ENCODE data around the gene MARK3.
A peak's percentile ranks its signal among the peaks of the same experiment; 100 is the strongest.

Gene MARK3

DNA sequence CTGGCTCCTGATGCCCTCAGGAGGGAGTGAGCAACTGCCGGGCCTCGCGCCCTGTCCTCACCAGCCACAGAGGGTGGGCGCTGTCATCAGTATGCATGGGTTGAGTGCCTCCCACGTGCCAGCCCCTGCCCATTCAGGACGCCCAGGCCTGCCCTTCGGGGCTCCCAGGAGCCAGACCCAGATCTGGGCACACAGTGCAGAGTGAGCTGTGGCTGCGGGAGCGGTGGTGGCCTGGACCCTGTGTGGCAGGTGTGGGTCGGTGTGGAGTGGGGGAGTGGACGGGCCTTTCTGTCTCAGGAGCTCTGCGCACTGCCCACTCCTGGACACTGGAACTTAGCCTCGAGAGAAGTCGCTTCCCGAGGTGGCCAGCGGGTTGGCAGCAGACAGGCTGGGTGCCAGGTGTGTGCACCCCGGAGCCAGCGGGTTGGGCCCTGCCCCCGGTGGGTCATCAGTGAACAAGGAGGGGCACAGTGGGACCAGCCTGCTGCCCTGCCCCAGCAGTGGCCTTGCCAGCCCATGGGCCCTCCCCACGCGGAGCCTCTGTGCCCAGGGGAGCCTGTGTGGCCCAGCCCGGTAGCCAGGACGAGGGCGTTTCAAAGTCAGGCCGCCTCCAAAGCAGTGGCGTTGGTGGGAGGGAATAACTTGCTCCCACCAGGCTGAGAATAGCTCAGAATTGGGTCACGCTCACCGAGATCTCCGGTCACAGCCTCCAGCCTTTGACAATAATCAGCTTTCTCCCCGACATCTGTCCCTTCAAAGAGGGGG lies 153.3 kb downstream of the MARK3 start:
- DNase-seq (ENCODE audit: low spot score), result no peak

DNA sequence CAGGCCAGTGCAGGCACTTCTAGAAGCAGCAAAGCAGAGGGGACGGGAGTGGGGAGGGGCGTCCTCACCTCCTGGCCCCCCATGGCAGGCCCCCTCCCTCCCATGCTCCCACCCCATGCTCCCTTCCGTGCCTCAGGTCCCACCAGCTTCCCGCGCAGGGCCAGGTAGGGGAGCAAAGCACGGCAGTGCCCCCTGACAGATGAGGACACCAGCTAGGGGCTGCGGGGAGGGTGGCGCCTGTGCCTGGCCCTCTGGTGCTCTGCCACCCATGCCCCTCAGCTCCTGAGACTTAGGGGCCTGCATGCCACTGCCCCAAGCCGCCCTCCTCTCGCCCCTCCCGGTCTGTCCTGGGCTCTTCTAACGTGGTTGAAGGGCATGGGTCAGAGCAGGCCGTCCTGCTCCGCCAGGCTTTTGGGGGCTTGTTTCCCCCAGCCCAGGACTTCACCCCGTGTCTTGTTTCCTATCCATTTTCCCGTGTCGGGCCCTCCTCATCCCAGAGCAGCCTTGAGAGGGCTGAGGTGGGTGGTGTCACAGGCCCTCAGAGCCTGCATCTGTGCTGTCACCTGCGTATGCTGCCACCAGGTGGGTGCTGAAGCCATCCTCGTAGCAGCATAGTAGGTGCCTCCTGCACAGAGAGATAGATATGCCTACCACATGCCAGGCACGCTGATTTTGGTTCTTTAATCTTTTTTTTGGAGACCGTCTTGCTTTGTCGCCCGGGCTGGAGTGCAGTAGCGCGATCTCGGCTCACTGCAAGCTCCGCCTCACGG lies 154.0 kb downstream of the MARK3 start:
- DNase-seq (ENCODE audit: low spot score), result no peak

DNA sequence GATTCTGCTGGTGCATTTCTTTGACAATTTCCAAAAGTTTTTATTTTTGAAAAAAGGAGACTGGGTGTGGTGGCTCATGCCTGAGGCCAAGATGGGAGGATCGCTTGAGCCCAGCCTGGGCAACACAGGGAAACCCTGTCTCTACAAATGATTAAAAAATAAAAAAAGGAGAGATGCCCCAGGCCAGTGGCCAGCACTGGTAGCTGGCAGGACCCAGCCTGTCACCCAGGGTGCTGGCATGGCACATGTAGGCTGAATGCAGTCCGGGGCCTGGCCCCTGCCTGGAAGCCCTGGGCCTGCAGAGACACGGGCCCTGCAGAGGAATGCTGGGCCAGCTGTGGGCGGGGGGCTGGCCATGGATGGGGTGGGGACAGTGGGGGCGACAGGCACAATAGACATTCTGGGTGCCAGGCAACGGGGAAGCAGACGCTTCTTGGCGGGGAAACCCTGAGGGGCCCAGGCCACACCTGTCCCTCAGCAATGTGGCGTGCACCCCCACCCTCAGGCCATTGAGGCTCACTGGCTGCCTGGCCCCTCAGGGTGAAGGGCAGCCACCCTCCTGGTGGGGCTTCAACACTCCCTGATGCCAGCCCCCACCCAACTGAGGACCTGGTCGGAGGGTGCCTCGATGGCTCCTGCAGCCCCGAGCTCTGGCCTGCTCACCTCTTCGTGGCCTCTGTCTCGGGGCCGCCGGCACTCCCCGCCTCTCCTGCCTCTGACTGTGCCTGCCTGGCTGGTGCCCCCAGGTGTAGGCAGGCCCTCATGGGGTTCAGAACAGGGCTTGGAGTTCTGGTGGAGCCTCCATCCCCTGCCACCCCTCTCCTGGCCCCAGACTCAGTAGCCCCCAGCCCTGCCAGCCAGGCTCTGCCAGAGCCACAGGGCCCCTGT lies 155.8 kb downstream of the MARK3 start:
- no peak for DNase-seq (ENCODE audit: low spot score)

DNA sequence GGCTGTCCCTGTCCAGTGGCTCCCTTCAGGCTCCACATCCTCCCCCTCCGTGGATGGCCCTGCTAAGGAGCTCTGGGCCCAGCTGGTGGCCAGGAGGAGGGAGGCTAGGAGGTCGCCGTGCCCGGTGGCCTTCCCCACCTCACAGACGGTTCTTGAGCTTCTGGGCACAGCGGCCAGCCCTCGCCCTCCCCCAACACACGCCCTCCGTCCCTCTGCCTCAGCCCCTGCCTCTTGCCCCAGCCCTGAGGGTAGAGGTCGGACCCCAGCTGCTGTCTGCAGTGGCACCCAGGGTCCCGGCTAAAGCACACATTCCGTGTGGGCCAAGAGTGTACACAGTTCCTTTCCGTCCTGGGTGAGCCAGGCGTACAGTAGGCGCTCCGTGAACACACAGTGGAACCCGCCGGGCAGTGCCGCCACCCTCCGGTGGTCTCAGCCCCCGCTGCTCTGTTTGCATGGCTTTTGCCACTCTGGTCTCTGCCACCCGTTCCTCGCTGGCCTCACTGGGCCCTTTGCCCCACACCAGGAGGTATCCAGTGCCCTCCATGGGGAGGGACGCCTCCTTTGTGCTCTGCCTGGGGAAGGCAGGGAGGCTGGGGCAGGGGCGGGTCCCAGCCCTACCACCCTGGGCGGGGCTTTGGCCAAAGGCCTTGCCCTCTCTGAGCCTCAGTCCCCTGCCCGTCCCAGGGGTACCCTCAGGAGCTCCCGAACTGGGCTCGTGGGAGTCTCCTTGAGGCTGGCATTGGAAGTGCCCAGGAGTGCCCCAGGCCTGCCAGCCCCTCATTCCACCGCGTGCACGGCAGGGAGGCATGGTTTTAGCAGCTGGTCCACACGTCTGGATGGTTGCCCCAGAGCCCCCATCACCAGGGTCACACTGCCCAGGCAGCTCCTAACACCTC lies 156.7 kb downstream of the MARK3 start:
- DNase-seq (ENCODE audit: low spot score), result no peak

DNA sequence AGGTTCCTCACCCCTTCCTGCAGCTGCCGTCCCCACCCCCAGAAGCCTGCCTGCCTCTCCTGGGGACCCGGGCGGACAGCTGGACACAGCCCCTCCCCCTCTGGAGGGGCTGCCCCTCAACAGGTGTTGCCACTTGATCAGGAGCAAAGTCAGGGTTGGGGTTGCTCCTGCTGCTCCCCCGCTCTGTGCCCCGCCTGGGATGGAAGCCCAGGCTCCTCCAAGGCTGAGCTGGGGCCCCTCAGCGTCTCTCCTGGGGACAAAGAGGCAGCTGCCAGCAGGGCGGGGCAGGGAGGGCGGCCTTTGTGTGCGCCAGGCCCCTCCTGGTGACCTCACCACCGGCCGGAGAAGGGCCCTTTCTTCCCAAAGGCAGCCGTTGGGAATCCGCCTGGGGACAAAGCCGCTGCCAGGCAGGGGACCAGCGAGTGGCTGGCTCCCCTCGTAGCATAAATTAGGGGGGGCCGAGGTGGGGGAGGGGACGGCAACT lies 157.4 kb downstream of the MARK3 start:
- no peak for DNase-seq (ENCODE audit: low spot score)

DNA sequence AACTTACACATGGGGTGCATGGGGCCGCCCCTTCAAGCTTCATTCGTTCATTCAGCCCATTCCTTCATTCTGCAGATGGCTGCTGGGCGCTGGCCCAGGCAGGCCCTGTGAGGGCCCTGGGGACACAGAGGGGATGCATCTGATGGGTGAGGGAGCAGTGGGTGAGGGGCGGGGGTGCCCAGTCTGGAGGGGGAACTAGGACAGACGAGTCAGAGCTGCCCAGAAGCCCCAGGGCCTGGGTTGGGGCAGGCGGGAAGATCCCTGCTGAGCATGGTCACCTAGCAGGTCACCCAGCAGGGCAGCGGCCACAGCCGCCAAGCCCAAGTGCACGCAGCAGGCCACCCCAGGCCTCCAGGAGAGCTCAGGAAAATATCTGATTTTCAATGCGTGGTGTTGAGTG lies 157.9 kb downstream of the MARK3 start:
- no peak for DNase-seq (ENCODE audit: low spot score)

DNA sequence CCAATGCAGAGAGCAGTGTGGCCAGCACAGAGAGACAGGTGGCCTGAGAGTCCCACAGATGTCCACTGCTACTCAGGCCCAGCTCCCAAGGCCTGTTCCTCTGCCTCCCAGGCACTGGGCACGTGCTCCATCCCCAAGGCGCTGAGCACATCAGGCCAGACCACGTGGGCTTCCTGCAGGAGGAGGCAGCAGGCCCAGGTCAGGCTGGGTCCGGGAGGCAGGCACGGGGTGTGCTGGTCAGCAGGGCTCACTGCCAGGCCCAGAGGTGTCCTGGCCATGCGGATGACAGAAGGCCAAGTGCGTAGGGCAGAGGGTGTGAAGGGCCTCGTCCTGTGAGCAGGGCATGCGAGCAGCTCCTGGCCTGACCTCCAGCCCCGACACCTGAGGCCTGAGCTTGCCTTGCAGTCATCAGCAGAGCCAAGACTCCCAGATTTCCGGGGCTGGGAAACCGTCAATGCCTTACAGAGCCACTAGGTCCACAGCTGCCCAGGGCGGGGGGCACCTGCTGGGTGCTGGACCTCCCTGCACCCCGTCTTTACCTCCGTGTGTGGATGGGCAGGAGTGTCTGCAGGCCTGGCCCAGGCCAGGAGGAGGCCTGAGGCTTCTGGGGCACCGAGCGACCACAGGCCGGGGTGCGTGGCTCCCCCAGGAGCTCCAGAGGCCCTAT lies 158.6 kb downstream of the MARK3 start:
- no peak for DNase-seq (ENCODE audit: low spot score)

DNA sequence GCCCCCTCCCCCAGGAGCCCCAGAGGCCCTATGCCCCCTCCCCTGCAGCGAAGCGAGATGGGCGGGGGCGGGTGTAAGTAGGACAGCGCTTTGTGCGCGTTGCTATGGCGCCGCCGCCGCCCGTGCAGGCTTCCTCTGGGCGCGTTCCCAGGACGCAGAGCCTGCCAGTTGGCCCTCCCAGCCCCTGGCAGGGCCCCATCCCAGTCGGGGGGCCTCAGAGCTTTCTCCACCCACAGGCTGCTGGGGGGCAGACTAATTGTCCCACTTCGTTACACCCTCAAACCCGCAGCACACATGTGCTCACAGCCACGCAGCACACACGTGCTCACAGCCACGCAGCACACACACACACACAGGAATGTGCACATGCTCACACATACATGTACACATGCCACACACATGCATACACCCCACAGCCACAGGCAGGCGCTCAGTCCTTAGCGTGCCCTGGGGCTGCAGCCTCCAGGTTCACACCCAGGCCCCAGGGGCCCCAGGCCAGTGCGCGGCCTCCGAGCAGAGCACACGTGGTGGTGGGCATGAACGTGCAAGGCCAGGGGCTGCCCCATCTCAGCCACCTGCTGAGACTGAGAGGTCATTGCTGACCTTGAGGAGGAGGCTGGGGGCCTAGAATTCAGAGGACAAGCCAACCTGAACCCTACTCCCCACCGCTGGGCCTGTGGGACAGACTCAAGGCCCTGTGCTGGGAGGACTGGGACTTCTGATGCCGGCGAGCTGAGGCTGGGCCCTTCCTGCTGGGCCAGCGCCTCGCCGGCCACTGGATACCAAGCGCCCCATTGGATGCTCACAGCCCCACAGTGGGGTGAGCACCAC lies 159.4 kb downstream of the MARK3 start:
- no peak for DNase-seq (ENCODE audit: low spot score)

DNA sequence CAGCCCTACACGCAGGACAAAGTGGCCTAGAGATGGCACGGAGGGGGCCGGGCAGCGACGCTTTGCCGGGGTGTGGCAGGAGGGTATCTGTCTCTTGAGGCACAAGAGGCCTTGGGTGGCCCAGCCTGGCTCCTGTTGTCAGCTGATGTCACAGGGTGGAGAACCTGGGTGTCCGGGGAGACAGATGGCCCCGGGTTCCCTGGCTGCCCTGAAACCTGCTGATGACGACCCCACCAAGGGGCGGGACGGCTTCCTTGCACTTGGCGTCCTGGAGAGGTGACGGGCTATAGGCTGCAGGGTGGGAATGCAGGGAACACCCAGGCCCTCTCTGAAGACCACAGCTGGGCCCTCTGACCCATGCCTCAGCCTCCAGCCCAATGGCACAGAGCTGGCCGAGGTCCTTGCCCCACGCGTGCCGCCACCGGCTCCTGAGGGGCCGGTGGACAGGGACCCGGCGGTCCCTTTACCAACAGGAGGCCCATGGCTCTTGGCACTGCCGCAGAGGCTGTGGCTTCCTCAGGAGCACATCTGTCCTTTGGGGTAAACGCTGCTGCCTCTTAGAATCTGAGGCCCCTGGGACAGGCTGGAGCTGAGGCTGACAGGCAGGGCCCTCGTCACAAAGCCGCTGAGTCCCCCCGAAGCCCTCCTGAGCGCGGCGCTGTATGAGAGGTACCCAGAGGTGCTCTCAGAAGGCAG lies 160.2 kb downstream of the MARK3 start:
- DNase-seq (ENCODE audit: low spot score), result no peak

DNA sequence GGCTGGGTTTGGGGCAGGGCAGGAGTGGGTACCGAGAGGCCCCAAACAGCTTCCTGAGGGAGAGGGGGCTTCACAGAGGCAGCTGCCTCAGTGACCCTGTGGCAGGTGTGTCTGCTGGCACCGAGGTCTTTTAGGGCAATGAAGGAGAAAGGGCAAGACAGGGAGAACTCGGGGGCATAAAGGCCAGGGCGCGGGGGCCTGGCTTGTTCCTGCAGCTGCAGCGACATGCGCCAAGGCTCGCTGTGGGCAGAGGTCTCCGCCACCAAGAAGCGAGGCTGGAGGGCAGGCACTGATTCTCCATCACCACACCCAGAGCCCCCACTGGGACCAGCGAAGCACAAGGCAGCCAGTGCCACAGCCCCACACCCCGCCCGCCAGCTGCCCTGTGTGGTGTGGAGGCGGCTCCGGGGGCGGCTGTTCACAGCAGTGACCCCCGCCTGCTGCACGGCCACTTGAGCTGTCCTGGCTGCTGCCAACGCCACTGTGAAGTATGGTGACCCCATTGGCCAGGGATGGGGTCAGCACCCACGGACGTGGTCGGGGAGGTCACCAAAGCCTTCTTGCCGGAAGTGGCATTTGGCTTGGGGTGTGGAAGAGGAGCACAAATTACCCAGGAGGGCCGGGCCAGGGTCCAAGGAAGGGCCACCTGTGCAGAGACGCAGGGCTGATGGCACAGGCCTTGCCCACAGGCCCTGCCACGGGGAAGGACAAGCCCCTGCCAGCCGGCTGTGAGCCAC lies 160.9 kb downstream of the MARK3 start:
- DNase-seq (ENCODE audit: low spot score), result no peak

DNA sequence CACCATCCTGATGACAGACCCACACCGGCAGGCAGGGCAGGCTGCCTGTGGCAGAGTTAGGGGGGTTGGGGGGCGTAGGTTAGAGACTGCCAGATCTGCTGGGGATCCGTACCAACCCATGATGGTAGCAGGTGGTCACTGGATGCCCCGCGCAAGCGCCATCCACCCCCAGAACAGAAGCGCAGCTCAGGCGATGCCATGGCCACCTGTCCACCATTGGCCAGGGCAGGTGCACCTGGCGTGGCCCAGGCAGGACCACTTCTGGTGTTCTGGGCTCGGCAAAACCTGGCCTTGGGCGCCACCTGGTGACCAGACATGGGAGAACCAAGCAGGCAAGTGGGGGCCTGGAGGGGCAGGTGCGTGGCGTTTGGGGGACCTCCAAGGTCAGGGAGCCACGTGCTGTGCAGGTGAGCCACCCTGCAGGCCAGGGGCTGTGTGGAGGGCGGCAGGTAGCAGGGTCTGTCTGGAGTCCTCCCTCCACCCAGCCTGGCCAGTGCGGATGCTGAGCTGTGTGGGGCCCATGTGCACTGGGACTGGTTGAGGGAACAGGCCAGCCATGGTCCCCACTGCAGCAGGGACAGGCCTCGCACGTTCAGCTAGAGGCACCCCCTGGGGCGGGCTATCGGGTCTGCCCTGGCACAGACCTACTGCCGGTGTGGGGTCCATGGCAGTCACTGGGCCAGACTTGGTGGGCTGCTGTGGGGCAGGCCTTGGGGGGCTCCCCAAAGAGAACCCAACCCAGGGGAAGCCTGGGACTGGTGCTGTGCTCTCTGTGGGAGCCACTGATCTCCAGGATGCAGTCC lies 161.6 kb downstream of the MARK3 start:
- peak; percentile 75 for DNase-seq (ENCODE audit: low spot score)

DNA sequence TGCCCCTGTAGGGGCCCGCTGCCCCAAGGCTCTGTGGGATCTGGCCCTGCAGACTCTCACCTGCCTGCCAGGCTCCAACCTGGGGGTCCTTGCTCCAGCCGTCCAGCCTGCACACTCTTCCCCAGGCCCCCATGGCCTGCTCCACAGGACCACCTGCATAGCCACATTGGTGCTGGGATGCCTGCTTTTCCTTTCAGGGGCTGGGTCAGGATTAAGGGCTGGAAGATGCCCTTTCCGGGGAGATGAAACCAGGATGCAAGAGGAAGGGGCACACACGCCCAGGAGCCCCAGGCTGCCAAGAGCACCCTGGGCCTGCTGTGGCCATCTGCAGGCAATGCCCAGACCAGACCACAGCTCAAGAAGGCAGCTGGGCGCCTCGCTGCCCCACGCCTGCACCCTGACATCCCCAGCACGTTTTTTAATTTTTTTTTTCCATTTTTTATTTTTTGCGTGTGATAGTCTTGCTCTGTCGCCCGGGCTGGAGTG lies 162.3 kb downstream of the MARK3 start:
- DNase-seq (ENCODE audit: low spot score), result no peak

DNA sequence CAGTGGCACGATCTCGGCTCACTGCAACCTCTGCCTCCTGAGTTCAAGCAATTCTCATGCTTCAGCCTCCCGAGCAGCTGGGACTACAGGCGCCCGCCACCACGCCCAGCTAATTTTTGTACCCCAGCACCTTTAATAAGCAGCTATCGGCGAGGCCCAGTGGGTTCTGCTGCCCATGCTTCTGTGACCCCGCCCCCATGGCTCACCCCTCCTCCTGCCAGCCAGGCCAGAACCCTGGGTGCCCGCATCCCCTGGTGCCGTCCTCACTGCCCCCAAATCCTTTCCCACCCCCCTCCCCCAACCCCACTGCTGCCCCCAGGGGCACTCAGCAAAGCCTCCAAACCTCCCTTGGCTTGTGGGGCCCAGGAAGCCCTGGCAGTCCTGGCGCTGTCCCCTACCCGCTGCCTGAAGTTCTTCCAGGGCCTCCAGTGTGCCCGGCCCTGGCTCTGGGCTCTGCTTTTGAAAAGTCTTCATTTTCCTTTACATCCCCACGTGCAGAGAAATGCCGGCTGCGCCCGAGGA lies 162.8 kb downstream of the MARK3 start:
- DNase-seq (ENCODE audit: low spot score), result no peak

DNA sequence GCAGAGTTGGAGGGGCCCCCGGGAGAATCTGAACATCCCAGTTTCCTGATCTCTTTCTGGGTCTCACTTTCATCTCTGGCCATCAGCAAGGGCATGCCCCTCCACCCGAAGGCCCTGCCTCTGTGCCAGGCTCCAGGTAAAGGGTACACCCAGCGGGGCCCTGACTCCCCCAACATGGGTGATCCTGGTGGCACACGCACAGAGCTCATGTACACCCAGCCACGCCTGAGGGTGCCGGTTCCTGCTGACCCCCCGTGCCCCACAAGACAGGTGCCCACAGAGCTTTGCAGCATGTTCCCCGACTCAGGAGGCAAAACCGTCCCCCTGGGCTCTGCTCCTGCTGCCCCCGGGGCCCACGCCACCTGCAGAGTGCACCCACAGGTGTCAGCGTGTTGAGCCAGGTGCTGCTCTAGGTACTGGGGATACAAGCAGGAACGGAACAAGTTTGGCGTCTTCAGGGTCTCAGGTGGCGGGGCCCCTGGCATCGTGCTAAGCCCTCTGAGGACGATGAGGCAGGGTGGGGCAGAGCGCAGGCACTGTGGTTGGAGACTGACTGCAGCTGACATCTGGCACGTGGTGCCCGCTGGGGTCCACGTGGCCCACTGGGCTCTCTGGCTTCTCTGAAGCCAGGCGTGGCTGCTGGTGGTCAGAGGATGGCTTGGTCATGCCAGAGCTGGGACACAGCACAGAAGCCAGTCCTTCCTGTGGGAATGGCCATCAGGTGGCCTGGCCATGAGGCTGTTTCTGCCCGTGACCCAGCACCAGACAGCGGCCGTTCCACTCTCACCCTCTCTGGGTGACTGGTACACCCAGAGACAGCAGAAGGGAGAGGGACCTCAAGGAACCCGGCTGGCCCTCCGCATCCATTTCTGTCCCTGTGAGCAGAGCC lies 163.5 kb downstream of the MARK3 start:
- DNase-seq (ENCODE audit: low spot score), result no peak

DNA sequence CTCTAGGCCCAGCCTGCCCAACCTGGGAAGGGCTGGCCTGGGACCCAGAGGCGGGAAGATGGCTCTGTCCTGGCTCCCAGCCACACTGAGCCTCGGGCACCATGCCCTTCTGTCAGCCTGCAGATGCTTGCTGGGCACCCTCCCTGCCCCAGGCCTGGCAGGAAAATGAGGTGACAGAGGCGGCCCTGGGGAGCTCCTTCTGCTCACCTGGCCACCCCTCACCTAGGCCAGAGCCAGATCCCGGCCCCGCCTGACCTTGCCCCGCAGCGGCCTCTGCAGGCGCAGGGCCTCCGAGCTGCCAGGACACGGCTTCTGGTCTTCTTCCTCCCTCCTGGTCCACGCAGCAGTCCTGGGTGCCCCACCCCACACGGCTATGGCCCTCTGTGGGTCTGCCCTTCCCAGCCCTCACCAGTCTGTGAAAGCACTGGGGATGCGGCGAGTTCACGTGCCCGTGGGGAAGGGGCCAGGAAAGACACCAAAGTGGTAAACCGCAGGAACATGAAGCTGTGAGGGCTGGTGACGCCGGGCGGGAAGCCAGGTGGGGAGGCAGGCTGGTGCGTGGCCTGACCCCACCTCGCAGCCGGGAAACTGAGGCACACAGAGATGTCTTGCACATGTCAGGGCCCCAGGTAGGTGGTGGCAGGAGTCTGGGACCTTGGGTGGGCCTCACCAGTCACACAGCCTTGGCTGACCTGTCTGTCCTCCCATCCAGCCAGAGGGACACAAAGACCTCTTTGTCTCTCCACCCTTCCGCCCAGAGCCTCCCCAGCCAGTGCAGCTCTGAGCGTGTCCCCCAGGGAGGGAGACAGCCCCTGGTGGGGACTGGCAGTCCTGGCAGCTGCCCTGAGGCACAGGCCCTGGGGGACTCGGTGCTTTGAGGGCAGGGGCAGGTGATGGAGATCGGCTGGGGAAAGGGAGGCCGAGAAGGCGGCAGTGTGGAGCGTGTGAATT lies 164.4 kb downstream of the MARK3 start:
- no peak for DNase-seq (ENCODE audit: low spot score)
